HFFc6 (cell line): ENCODE data around the gene SYT2. TPM values are rescaled to one million over a fixed set of nuclear protein-coding genes. Genes with fewer than 3 reads are reported as not detected.

Source experiments
- DNase-seq: peaks from one replicate; pipeline ENCODE4 v3.0.0-alpha.2; 2018
- H3K27ac Mint-ChIP-seq: 2 replicates; pipeline ENCODE4 v1.8.0; 2020; ENCODE audit warnings: mild to moderate bottlenecking, mixed read lengths
- H3K27me3 Mint-ChIP-seq: 2 replicates; pipeline ENCODE4 v1.8.0; 2021; ENCODE audit warnings: mild to moderate bottlenecking, moderate library complexity, mixed read lengths; ENCODE audit not compliant: insufficient read depth
- H3K36me3 Mint-ChIP-seq: 2 replicates; pipeline ENCODE4 v1.8.0; 2021; ENCODE audit warnings: low read depth, mixed read lengths
- H3K4me1 Mint-ChIP-seq: 2 replicates; pipeline ENCODE4 v1.8.0; 2020; ENCODE audit warnings: low read depth, mixed read lengths
- H3K4me3 Mint-ChIP-seq: 2 replicates; pipeline ENCODE4 v1.8.0; 2020; ENCODE audit warnings: mild to moderate bottlenecking, moderate library complexity, mixed read lengths
- H3K9me3 Mint-ChIP-seq: 2 replicates; pipeline ENCODE4 v1.8.0; 2020; ENCODE audit warnings: mild to moderate bottlenecking, mixed read lengths
- CTCF ChIP-seq: fragments of 200-600 bp; sonication (generic); IDR thresholded peaks from 2 replicates; pipeline ENCODE4 v1.5.0; 2021; ENCODE audit warnings: antibody characterized with exemption, mild to moderate bottlenecking
- total RNA-seq, 6 experiments: library from RNA; stranded (reverse); fragmentation: NEBNext Ultra II Directional; extraction: Animal tissue kit (Norgen Biotek cat#: 25700); gene quantifications; 2 replicates in 1 of 6; 3 replicates in 5 of 6; pipeline ENCODE4 v1.2.3, GENCODE V29; 2021

The SYT2 gene
- total RNA-seq, 6 experiments from 2014 or later = 0.03 TPM; not detected in 5

- Mint-ChIP-seq H3K27me3 (no peaks in the 10 kb centered on the region; the same call in 1 of the 2 replicates), H3K36me3 (no peaks in the 10 kb centered on the region), H3K4me3 (no peak overlapping the region), H3K4me1 (peaks cover 8% of the 10 kb centered on the region), H3K9me3 (no peaks in the 10 kb centered on the region), H3K27ac (no peak overlapping the region)
- no peak for TF ChIP-seq CTCF
- no peak for DNase-seq
Observed at GRCh38 chr1:202603435-202603834, 106.8 kb downstream of the SYT2 start.

- Mint-ChIP-seq H3K36me3 (no peaks in the 10 kb centered on the region), H3K4me1 (peaks cover 8% of the 10 kb centered on the region), H3K9me3 (no peaks in the 10 kb centered on the region), H3K27me3 (peaks cover 4% of the 10 kb centered on the region), H3K27ac (no peak overlapping the region; the same call in 1 of the 2 replicates), H3K4me3 (no peak overlapping the region)
- no peak for DNase-seq
- peak; percentile 56 for TF ChIP-seq CTCF
Observed at GRCh38 chr1:202600432-202601041, 109.7 kb downstream of the SYT2 start.

- Mint-ChIP-seq H3K4me3 (no peak overlapping the region), H3K27me3 (peaks cover 5% of the 10 kb centered on the region), H3K36me3 (no peaks in the 10 kb centered on the region), H3K9me3 (no peaks in the 10 kb centered on the region), H3K27ac (peak overlapping the region; percentile 74), H3K4me1 (peaks cover 8% of the 10 kb centered on the region)
- peak; percentile 91 for TF ChIP-seq CTCF
- peak; percentile 75 for DNase-seq
Observed at GRCh38 chr1:202599669-202600431, 110.4 kb downstream of the SYT2 start.

- Mint-ChIP-seq H3K4me3 (no peak overlapping the region), H3K36me3 (no peaks in the 10 kb centered on the region), H3K27ac (no peak overlapping the region), H3K4me1 (peaks cover 22% of the 10 kb centered on the region), H3K9me3 (no peaks in the 10 kb centered on the region), H3K27me3 (peaks cover 6% of the 10 kb centered on the region)
- no peak for TF ChIP-seq CTCF
- no peak for DNase-seq
Observed at GRCh38 chr1:202597090-202597761, 113.0 kb downstream of the SYT2 start.

GRCh38 chr1:202596638-202597037 lies 113.6 kb downstream of the SYT2 start:
- Mint-ChIP-seq H3K27ac (no peak overlapping the region), H3K27me3 (peaks cover 6% of the 10 kb centered on the region), H3K36me3 (no peaks in the 10 kb centered on the region), H3K4me3 (no peak overlapping the region), H3K4me1 (peaks cover 27% of the 10 kb centered on the region), H3K9me3 (no peaks in the 10 kb centered on the region)
- no peak for TF ChIP-seq CTCF
- DNase-seq = no peak
